CD4-positive, alpha-beta T cell treated with Interferon alpha-2 for 1 hour (primary cell): ENCODE measurements around the gene GGT6.
"Not testable (repeated sequence)": the region's sequence is repeated elsewhere in the genome, so short reads cannot be mapped to it uniquely, and the experiment has no call there.

Source experiments
- DNase-seq, 2 donors: peaks; one replicate each; pipeline ENCODE4 v3.0.0-alpha.2; 2020 to 2022

Gene GGT6

GRCh38 chr17:4590981-4591453 lies 30.6 kb upstream of the GGT6 start:
- no peak for DNase-seq

GRCh38 chr17:4590042-4590441 lies 29.7 kb upstream of the GGT6 start:
- not testable (repeated sequence) for DNase-seq

GRCh38 chr17:4588898-4589625 lies 28.7 kb upstream of the GGT6 start:
- no peak for DNase-seq

GRCh38 chr17:4588391-4588790 lies 28.0 kb upstream of the GGT6 start:
- DNase-seq = no peak

GRCh38 chr17:4587803-4588202 lies 27.4 kb upstream of the GGT6 start:
- DNase-seq = no peak

- DNase-seq = no peak
Measured at GRCh38 chr17:4587195-4587594, 26.8 kb upstream of the GGT6 start.

- no peak for DNase-seq
Measured at GRCh38 chr17:4586043-4586442, 25.7 kb upstream of the GGT6 start.

- DNase-seq = no peak
Measured at GRCh38 chr17:4585638-4585994, 25.2 kb upstream of the GGT6 start.

- no peak for DNase-seq
Measured at GRCh38 chr17:4584917-4585637, 24.7 kb upstream of the GGT6 start.

GRCh38 chr17:4584101-4584916 lies 23.9 kb upstream of the GGT6 start, which contains the start of gene SMTNL2:
SMTNL2 (plus strand) TSS chr17:4584529; CDS start chr17:4584606, 77 bp downstream.
- DNase-seq = no peak

GRCh38 chr17:4583782-4584100 lies 23.4 kb upstream of the GGT6 start:
- no peak for DNase-seq

- DNase-seq = no peak
Measured at GRCh38 chr17:4583206-4583605, 22.8 kb upstream of the GGT6 start.

GRCh38 chr17:4582691-4583090 lies 22.3 kb upstream of the GGT6 start:
- no peak for DNase-seq

- no peak for DNase-seq
Measured at GRCh38 chr17:4582101-4582501, 21.7 kb upstream of the GGT6 start.

GRCh38 chr17:4580291-4580690 lies 19.9 kb upstream of the GGT6 start:
- DNase-seq = no peak

GRCh38 chr17:4579678-4580077 lies 19.3 kb upstream of the GGT6 start:
- DNase-seq = no peak

- not testable (repeated sequence) for DNase-seq
Measured at GRCh38 chr17:4578349-4578748, 18.0 kb upstream of the GGT6 start.

- DNase-seq = no peak
Measured at GRCh38 chr17:4577386-4577993, 17.1 kb upstream of the GGT6 start.

GRCh38 chr17:4576729-4577322 lies 16.4 kb upstream of the GGT6 start:
- DNase-seq = no peak

GRCh38 chr17:4576161-4576558 lies 15.8 kb upstream of the GGT6 start:
- no peak for DNase-seq

- DNase-seq = no peak
Measured at GRCh38 chr17:4574448-4575045, 14.2 kb upstream of the GGT6 start.

GRCh38 chr17:4573669-4574068 lies 13.3 kb upstream of the GGT6 start:
- peak; percentile 9 to 56 for DNase-seq
